ENCODE measurements around the gene MAD2L1BP. TPM values are rescaled to one million over a fixed set of nuclear protein-coding genes. Genes with fewer than 3 reads are reported as not detected.
"Not testable (repeated sequence)": the region's sequence is repeated elsewhere in the genome, so short reads cannot be mapped to it uniquely, and the experiment has no call there.

Gene MAD2L1BP
- total RNA-seq, 1 experiment from 2014 or later = 30.1 TPM

GRCh38 chr6:43657221-43657802 is 21.7 kb downstream of the MAD2L1BP start:
- POLR2A ChIA-PET = no interaction called here
- Mint-ChIP-seq H3K27me3 (ENCODE audit: low read depth) (peaks cover 16% of the 10 kb centered on the region), H3K36me3 (peaks cover 6% of the 10 kb centered on the region), H3K4me3 (no peak overlapping the region), H3K4me1 (peaks cover 11% of the 10 kb centered on the region), H3K27ac (no peak overlapping the region), H3K9me3 (peaks cover 7% of the 10 kb centered on the region)
- TF ChIP-seq NR1H2 (CRISPR knock-in tag; IDR thresholded peaks at IDR 0.05) (no peak), GTF2I (CRISPR knock-in tag; conservative IDR thresholded peaks at IDR 0.05) (no peak)
- CTCF ChIA-PET = interaction anchor here (0.6 to 0.9 kb wide), 2 partner anchors 23 to 422 kb away, joined by 3 read pairs; no protein-coding TSS in a partner anchor
- ATAC-seq (no peak; the same call in 1 of the 2 replicates), DNase-seq (ENCODE audit: low spot score) (no peak)

- Mint-ChIP-seq H3K27me3 (ENCODE audit: low read depth) (peaks cover 16% of the 10 kb centered on the region), H3K27ac (no peak overlapping the region), H3K4me1 (peaks cover 11% of the 10 kb centered on the region), H3K9me3 (peaks cover 7% of the 10 kb centered on the region), H3K4me3 (no peak overlapping the region), H3K36me3 (peaks cover 6% of the 10 kb centered on the region)
- DNase-seq (ENCODE audit: low spot score) = no peak
- CTCF ChIA-PET = interaction anchor here (0.9 to 1.8 kb wide), 2 partner anchors 9 to 421 kb away, joined by 3 to 4 read pairs; no protein-coding TSS in a partner anchor
- POLR2A ChIA-PET = no interaction called here
- no peak for ATAC-seq
- TF ChIP-seq MYBL2 (CRISPR knock-in tag; IDR thresholded peaks at IDR 0.05) (no peak), ATF6 (CRISPR knock-in tag; IDR thresholded peaks at IDR 0.05) (no peak), ZNF138 (CRISPR knock-in tag; conservative IDR thresholded peaks at IDR 0.05) (no peak), FOXJ3 (CRISPR knock-in tag; IDR thresholded peaks at IDR 0.05; ENCODE audit: borderline replicate concordance) (no peak), SMAD4 (CRISPR knock-in tag; IDR thresholded peaks at IDR 0.05) (no peak), RELA (CRISPR knock-in tag; IDR thresholded peaks at IDR 0.05; ENCODE audit: borderline replicate concordance) (no peak), ZMAT4 (CRISPR knock-in tag; IDR thresholded peaks at IDR 0.05) (no peak), CREB1 (CRISPR knock-in tag; IDR thresholded peaks at IDR 0.05) (no peak), NFE2L1 (CRISPR knock-in tag; IDR thresholded peaks at IDR 0.05) (no peak)
Observed at GRCh38 chr6:43658161-43658560, 22.5 kb downstream of the MAD2L1BP start.

- DNase-seq (ENCODE audit: low spot score); ATAC-seq; H3K27ac Mint-ChIP-seq; H3K36me3 Mint-ChIP-seq; CTCF ChIA-PET; H3K4me3 Mint-ChIP-seq; POLR2A ChIA-PET; H3K9me3 Mint-ChIP-seq: not testable (repeated sequence)
- Mint-ChIP-seq H3K4me1 (peaks cover 10% of the 10 kb centered on the region), H3K27me3 (ENCODE audit: low read depth) (peaks cover 20% of the 10 kb centered on the region)
Observed at GRCh38 chr6:43662948-43663347, 27.3 kb downstream of the MAD2L1BP start.

- Mint-ChIP-seq H3K9me3 (peaks cover 7% of the 10 kb centered on the region), H3K36me3 (peaks cover 7% of the 10 kb centered on the region), H3K4me1 (peaks cover 34% of the 10 kb centered on the region), H3K27me3 (ENCODE audit: low read depth) (peaks cover 20% of the 10 kb centered on the region), H3K27ac (no peak overlapping the region), H3K4me3 (no peak overlapping the region)
- DNase-seq (ENCODE audit: low spot score) (no peak), ATAC-seq (no peak)
- POLR2A ChIA-PET = interaction anchor here (1.1 kb wide), 1 partner anchor 12 kb away, joined by 3 read pairs; no protein-coding TSS in a partner anchor
- CTCF ChIA-PET = interaction anchor here (0.9 to 7.0 kb wide), 7 partner anchors 20 to 414 kb away, joined by 3 to 68 read pairs (median 45); partner anchors contain the start of genes RSPH9 and VEGFA
- TF ChIP-seq CREM (CRISPR knock-in tag; IDR thresholded peaks at IDR 0.05) (no peak), ZNF263 (CRISPR knock-in tag; IDR thresholded peaks at IDR 0.05; ENCODE audit: low read depth) (no peak), HMGXB4 (CRISPR knock-in tag; IDR thresholded peaks at IDR 0.05) (no peak), ZNF671 (CRISPR knock-in tag; IDR thresholded peaks at IDR 0.05) (no peak), ZBTB43 (CRISPR knock-in tag; IDR thresholded peaks at IDR 0.05) (no peak), IRF1 (CRISPR knock-in tag; IDR thresholded peaks at IDR 0.05) (no peak), ERG (CRISPR knock-in tag; IDR thresholded peaks at IDR 0.05) (no peak)
Observed at GRCh38 chr6:43665376-43665775, 29.7 kb downstream of the MAD2L1BP start.

Data from WTC11 (cell line).